HS-5 (cell line): ENCODE results near the gene RLF.

Experiments
- DNase-seq: peaks from one replicate; pipeline ENCODE4 v3.0.0-alpha.2; 2012; ENCODE audit warnings: low read depth

Gene RLF

GRCh38 chr1:40161125-40161887 is at the start of gene RLF:
Gene RLF, plus strand, starts transcription at chr1:40161387. Its CDS starts 13 bp downstream, at chr1:40161400.
- peak; percentile 68 for DNase-seq

- DNase-seq, result no peak
These were observed 46.8 kb upstream of the RLF start for GRCh38 chr1:40114400-40114799.

GRCh38 chr1:40120128-40120527 is 41.1 kb upstream of the RLF start:
- DNase-seq, result no peak

GRCh38 chr1:40122855-40123254 is 38.3 kb upstream of the RLF start:
- no peak for DNase-seq

- DNase-seq, result no peak
These were observed 30.3 kb upstream of the RLF start for GRCh38 chr1:40130892-40131291.

GRCh38 chr1:40132383-40133311 is 28.5 kb upstream of the RLF start:
- DNase-seq, result no peak

- no peak for DNase-seq
These were observed 27.9 kb upstream of the RLF start for GRCh38 chr1:40133312-40133665.

GRCh38 chr1:40133839-40134238 is 27.3 kb upstream of the RLF start:
- no peak for DNase-seq

GRCh38 chr1:40140211-40140973 is 20.8 kb upstream of the RLF start:
- DNase-seq, result no peak

GRCh38 chr1:40141878-40142535 is 19.2 kb upstream of the RLF start:
- DNase-seq, result no peak

GRCh38 chr1:40143891-40144575 is 17.2 kb upstream of the RLF start:
- no peak for DNase-seq

GRCh38 chr1:40151457-40152079 is 9.6 kb upstream of the RLF start:
- no peak for DNase-seq

GRCh38 chr1:40153073-40153770 is 8.0 kb upstream of the RLF start:
- DNase-seq, result no peak

GRCh38 chr1:40155135-40155534 is 6.1 kb upstream of the RLF start:
- no peak for DNase-seq

GRCh38 chr1:40155910-40156309 is 5.3 kb upstream of the RLF start:
- DNase-seq, result no peak

- no peak for DNase-seq
These were observed 422 bp upstream of the RLF start for GRCh38 chr1:40160806-40161124.

GRCh38 chr1:40161888-40162397 is 756 bp downstream of the RLF start:
- DNase-seq, result no peak

- DNase-seq, result no peak
These were observed 1.7 kb downstream of the RLF start for GRCh38 chr1:40162753-40163441.

GRCh38 chr1:40167317-40167716 is 6.1 kb downstream of the RLF start:
- DNase-seq, result no peak

GRCh38 chr1:40171036-40171435 is 9.8 kb downstream of the RLF start:
- DNase-seq, result no peak
